ENCODE data around the gene STARD3.
A peak's percentile ranks its signal among the peaks of the same experiment; 100 is the strongest.

The STARD3 gene

GRCh38 chr17:39662551-39663339 lies 25.8 kb downstream of the STARD3 start:
- TF ChIP-seq CTCF (IDR thresholded peaks at IDR 0.05), result no peak
- Histone ChIP-seq H3K4me3 (no peak overlapping the region), H3K27ac (peak overlapping the region; percentile 30 to 64)
- no peak for DNase-seq (ENCODE audit: low spot score)

DNA sequence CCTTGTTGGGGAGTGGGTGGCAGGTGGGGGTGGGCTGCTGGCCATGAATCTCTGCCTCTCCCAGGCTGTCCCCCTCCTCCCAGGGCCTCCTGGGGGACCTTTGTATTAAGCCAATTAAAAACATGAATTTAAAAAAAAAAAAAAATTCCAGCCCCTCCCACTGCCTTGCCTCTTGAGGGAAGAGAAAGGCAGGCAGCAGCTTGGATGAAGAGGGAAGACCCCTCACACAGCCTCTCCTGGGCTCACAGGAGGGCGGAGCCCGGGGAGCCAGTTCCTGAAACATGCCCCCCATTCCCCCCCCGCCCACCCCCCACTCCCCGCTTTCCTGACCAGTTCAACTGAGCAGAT lies 26.4 kb downstream of the STARD3 start:
- no peak overlapping the region for H3K4me3 ChIP-seq
- DNase-seq (ENCODE audit: low spot score), result no peak
- no peak for TF ChIP-seq CTCF (IDR thresholded peaks at IDR 0.05)
- H3K27ac ChIP-seq, result peak overlapping the region; percentile 30 to 82

- H3K4me3 ChIP-seq, result no peak overlapping the region
Measured at GRCh38 chr17:39663688-39664580, 27.0 kb downstream of the STARD3 start.

DNA sequence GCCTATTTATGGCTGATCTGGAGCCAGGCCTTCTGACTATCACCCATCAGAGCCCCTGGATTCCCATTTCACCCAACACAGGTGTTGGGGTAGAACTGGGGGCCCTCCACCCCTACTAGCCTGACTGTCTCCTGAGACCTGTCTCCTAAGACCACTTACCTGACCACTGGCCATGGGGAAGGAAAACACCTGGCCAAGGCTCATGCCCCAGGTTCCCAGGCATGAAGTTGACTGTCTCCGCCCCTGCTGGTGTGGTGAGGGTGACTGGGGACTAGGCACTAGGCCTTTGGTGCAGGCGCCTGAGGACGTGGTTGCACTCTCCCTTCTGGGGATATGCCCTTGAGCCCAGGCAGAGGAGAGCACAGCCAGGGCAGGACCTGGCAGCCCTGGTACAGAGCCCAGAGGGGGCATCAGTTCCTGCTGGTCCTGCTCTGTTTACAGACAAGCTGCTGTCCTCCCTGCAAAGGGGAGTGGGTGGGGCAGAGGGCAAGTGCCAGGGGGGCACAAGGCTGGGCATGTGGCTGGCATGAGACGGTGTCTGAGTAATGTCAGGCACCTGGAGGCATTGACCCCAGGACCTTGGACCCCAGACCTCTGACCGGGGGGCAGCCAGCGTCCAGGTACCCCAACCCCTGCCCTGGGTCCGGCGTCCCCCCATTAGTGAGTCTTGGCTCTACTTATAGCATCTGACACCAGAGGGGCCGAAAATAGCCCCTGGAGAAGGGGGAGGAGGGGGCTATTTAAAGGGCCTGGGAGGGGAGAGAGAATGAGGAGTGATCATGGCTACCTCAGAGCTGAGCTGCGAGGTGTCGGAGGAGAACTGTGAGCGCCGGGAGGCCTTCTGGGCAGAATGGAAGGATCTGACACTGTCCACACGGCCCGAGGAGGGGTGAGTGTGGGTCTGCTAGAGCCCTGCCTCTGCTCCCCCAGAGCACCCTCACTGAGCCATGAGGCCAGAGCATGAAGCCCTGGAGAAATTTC lies 27.9 kb downstream of the STARD3 start, which contains the start of gene TCAP:
Gene TCAP, plus strand, starts transcription at position 769 of the 981 bp plus-strand sequence. Its CDS starts 11 bp downstream, at position 780.
- Histone ChIP-seq H3K4me3 (peak within 1 kb of the TSS; percentile 70), H3K27ac (peak within 1 kb of the TSS; percentile 66 to 82)
- DNase-seq (ENCODE audit: low spot score), result no peak
- no peak for TF ChIP-seq CTCF (IDR thresholded peaks at IDR 0.05)

More at GRCh38 chr17:39663688-39664580, 27.0 kb downstream of the STARD3 start:
- H3K27ac ChIP-seq, result peak overlapping the region in 1 of 2 donors; percentile 82
- no peak for DNase-seq (ENCODE audit: low spot score)
- TF ChIP-seq CTCF (IDR thresholded peaks at IDR 0.05), result no peak

DNA sequence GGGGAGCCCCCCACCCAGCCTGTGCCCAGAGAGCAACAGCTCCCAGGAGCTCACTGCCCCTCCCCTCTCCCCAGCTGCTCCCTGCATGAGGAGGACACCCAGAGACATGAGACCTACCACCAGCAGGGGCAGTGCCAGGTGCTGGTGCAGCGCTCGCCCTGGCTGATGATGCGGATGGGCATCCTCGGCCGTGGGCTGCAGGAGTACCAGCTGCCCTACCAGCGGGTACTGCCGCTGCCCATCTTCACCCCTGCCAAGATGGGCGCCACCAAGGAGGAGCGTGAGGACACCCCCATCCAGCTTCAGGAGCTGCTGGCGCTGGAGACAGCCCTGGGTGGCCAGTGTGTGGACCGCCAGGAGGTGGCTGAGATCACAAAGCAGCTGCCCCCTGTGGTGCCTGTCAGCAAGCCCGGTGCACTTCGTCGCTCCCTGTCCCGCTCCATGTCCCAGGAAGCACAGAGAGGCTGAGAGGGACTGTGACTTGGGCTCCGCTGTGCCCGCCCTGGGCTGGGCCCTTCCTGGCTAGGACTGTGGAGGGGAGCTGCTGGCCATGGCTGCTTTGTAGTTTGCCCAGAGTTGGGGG lies 28.8 kb downstream of the STARD3 start:
- DNase-seq (ENCODE audit: low spot score), result no peak
- Histone ChIP-seq H3K4me3 (peak overlapping the region; percentile 70), H3K27ac (peak overlapping the region; percentile 66 to 82)
- no peak for TF ChIP-seq CTCF (IDR thresholded peaks at IDR 0.05)

DNA sequence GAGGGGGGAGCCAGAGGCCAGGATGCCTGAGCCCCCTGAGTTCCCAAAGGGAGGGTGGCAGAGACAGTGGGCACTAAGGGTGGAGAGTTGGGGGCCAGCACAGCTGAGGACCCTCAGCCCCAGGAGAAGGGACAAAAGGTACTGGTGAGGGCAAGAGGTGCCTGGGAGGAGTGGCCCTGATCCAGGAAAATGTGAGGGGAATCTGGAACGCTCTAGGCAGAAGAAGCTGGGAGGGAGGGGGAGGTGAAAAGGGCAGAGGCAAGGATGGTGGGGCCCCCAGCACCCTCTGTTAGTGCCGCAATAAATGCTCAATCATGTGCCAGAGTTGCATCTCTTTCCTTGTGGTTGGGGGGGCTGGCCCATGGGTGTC lies 29.3 kb downstream of the STARD3 start:
- peak overlapping the region; percentile 70 for H3K4me3 ChIP-seq
- no peak for DNase-seq (ENCODE audit: low spot score)
- TF ChIP-seq CTCF (IDR thresholded peaks at IDR 0.05), result no peak
- H3K27ac ChIP-seq, result peak overlapping the region; percentile 66 to 82
